Natural killer cell (primary cell): ENCODE measurements around the gene EIF2B2. TPM values are rescaled to one million over a fixed set of nuclear protein-coding genes. Genes with fewer than 3 reads are reported as not detected.

Experiments used
- ATAC-seq, 3 donors: fragments of 150-1000 bp in 2 of 3; fragments of 200-7000 bp in 1 of 3; cut with Tn5 transposase; 1 replicate in 1 of 3; 2 replicates in 2 of 3; pipeline ENCODE4 v1.10.0; 2021; ENCODE audit warnings: mild to moderate bottlenecking in 2 of 3, moderate library complexity in 2 of 3
- DNase-seq, 2 donors: peaks; one replicate each; pipeline versions ENCODE4 v3.0.0 to v3.0.0-alpha.2; 2013 to 2021; ENCODE audit warnings: mixed read lengths in 1 of 2
- H3K27ac ChIP-seq: one replicate; pipeline ENCODE4 v1.5.1; 2013; ENCODE audit warnings: mild to moderate bottlenecking, low read length
- H3K27me3 ChIP-seq: one replicate; pipeline ENCODE4 v1.6.1; 2013; ENCODE audit warnings: low read length; ENCODE audit not compliant: control insufficient read depth, insufficient read depth
- H3K36me3 ChIP-seq: one replicate; pipeline ENCODE4 v1.6.1; 2013; ENCODE audit warnings: low read length; ENCODE audit not compliant: control insufficient read depth, insufficient read depth
- H3K4me1 ChIP-seq: one replicate; pipeline ENCODE4 v1.6.1; 2013; ENCODE audit warnings: low read length; ENCODE audit not compliant: control insufficient read depth, insufficient read depth
- H3K4me3 ChIP-seq: one replicate; pipeline ENCODE4 v1.5.1; 2013; ENCODE audit warnings: low read length
- H3K9me3 ChIP-seq: one replicate; pipeline ENCODE4 v1.6.1; 2013; ENCODE audit warnings: low read length; ENCODE audit not compliant: control insufficient read depth, insufficient read depth
- H3K27ac Mint-ChIP-seq, 2 donors: one replicate each; pipeline ENCODE4 v1.8.0; 2022; ENCODE audit warnings: mild to moderate bottlenecking in 2 of 2, mixed read lengths in 2 of 2, moderate library complexity in 1 of 2
- H3K27me3 Mint-ChIP-seq, 2 donors: one replicate each; pipeline ENCODE4 v1.8.0; 2022; ENCODE audit warnings: low read depth in 2 of 2, mixed read lengths in 2 of 2
- H3K36me3 Mint-ChIP-seq: one replicate; pipeline ENCODE4 v1.8.0; 2022; ENCODE audit warnings: mixed read lengths
- H3K4me1 Mint-ChIP-seq, 2 donors: one replicate each; pipeline ENCODE4 v1.8.0; 2022; ENCODE audit warnings: mixed read lengths in 2 of 2
- H3K4me3 Mint-ChIP-seq: one replicate; pipeline ENCODE4 v1.8.0; 2022; ENCODE audit warnings: mild to moderate bottlenecking, moderate library complexity, mixed read lengths
- H3K9me3 Mint-ChIP-seq, 2 donors: one replicate each; pipeline ENCODE4 v1.8.0; 2022; ENCODE audit warnings: mixed read lengths in 2 of 2
- WGBS: methylation state at CpG from one replicate; pipeline ENCODE4 v1.1.7; 2013; ENCODE audit warnings: missing lambda C conversion rate; ENCODE audit not compliant: insufficient coverage; 5-methylcytosine and 5-hydroxymethylcytosine counted together
- intact Hi-C: fragments of 100-400 bp; cut with micrococcal nuclease; formaldehyde crosslinking; loops from one replicate; pipeline ENCODE4 v1.14.2; 2022
- total RNA-seq, 4 donors: library from RNA; stranded (reverse); fragments of 120-200 nt in 1 of 4; gene quantifications; one replicate each; pipeline versions ENCODE4 v1.2.3 to v1.2.4, GENCODE V29; 2013 to 2022
- TF ChIP-seq, protein P1 (sequence below): fragments of 200-600 bp; IDR thresholded peaks from one replicate; pipeline ENCODE4 v1.8.0; 2022; ENCODE audit warnings: antibody characterized with exemption

The EIF2B2 gene
- total RNA-seq = 10 to 100 TPM; 22.2 to 45.1 (median 31.2) TPM
- 38.8 TPM for total RNA-seq (2013)

DNA sequence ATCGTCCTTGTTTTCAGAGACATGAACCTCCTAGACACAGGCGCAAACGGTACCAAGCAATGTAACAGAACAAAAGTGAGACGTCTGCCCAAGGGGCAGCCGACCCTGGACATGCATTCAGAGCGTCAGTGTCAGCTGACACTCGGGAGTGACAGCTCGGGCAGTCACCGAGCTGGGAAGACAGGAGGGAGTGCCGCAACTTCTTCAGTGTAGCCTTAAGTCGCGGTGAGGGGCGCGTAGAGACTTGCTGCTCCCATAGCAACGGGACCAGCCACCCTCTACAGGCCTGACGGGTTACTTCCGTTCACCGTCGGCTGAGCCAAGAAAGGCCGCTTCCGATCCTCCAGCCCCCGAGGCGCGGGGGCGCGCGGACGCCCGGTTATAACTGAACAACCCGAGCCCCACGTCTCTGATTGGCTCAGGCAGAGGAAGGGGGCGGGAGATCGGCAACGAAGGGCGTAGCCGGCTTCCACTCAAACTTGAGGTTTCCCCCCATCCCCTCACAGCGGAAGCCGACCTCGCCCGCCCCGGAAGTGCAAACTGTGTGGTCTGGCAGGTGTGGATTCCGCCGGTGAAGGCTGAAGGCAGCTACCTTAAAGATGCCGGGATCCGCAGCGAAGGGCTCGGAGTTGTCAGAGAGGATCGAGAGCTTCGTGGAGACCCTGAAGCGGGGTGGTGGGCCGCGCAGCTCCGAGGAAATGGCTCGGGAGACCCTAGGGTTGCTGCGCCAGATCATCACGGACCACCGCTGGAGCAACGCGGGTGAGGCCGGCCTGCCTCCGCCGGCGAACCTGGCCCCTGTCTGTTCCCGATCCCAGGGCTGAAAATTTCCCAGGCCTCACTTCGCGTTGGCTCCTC is at the start of gene EIF2B2:
Gene EIF2B2 (plus strand): TSS at position 530 of the 858 bp plus-strand sequence. CDS start 70 bp downstream, at position 600.
- no peaks in the 10 kb centered on the region for H3K27me3 ChIP-seq
- DNase-seq (peak; percentile 97 to 99), ATAC-seq (peak; percentile 93 to 99 (median 93))
- H3K4me1 ChIP-seq = peaks cover 21% of the 10 kb centered on the region
- Mint-ChIP-seq H3K27ac (peak within 1 kb of the TSS; percentile 94 to 95), H3K4me1 (peaks cover 55 to 58% of the 10 kb centered on the region in 2 donors), H3K27me3 (no peaks in the 10 kb centered on the region), H3K36me3 (peaks cover 11% of the 10 kb centered on the region), H3K4me3 (peak within 1 kb of the TSS; percentile 98), H3K9me3 (no peaks in the 10 kb centered on the region)
- under 1% methylated on average over 66 of the region's 66 CpGs for WGBS
- intact Hi-C loops = loop anchor here (1.0 to 10.0 kb wide), 5 partner anchors 56 to 509 kb away; partner anchors contain the start of genes ACYP1, ISCA2 and NPC2
- peaks cover 30% of the 10 kb centered on the region for H3K36me3 ChIP-seq
- peak within 1 kb of the TSS; percentile 99 for H3K27ac ChIP-seq
- H3K9me3 ChIP-seq = no peaks in the 10 kb centered on the region
- peak within 1 kb of the TSS; percentile 71 for H3K4me3 ChIP-seq
- TF ChIP-seq, protein P1, sequence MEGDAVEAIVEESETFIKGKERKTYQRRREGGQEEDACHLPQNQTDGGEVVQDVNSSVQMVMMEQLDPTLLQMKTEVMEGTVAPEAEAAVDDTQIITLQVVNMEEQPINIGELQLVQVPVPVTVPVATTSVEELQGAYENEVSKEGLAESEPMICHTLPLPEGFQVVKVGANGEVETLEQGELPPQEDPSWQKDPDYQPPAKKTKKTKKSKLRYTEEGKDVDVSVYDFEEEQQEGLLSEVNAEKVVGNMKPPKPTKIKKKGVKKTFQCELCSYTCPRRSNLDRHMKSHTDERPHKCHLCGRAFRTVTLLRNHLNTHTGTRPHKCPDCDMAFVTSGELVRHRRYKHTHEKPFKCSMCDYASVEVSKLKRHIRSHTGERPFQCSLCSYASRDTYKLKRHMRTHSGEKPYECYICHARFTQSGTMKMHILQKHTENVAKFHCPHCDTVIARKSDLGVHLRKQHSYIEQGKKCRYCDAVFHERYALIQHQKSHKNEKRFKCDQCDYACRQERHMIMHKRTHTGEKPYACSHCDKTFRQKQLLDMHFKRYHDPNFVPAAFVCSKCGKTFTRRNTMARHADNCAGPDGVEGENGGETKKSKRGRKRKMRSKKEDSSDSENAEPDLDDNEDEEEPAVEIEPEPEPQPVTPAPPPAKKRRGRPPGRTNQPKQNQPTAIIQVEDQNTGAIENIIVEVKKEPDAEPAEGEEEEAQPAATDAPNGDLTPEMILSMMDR = no peak

DNA sequence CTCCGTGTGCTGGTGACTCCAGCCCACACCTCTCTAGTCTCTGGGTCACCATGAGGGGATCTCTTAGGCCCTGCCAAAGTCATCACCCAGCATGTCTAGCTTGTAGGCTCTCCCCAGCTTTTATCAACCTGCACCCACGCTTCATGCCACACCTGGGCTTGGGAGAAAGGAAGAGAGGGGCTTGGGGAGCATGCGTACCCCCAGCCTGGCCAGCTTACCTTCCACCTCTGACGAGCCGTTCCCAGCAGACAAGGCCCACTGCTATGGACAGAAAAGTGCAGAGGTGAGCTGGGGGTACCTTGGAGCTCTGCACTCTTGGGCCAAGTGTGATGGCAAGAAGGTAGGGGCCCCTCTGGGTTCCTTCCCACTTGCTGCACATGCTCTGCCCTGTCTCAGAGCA is 49.0 kb upstream of the EIF2B2 start:
- TF ChIP-seq, protein P1 = no peak
- H3K4me1 ChIP-seq = peaks cover 10% of the 10 kb centered on the region
- H3K9me3 ChIP-seq = no peaks in the 10 kb centered on the region
- peaks cover 8% of the 10 kb centered on the region for H3K27me3 ChIP-seq
- DNase-seq = no peak
- intact Hi-C loops = no loop called here
- H3K27ac ChIP-seq = no peak overlapping the region
- Mint-ChIP-seq H3K4me1 (no peaks in the 10 kb centered on the region), H3K27ac (no peak overlapping the region), H3K27me3 (peaks cover 0 to 5% of the 10 kb centered on the region in 2 donors), H3K9me3 (no peaks in the 10 kb centered on the region), H3K4me3 (no peak overlapping the region), H3K36me3 (no peaks in the 10 kb centered on the region)
- H3K36me3 ChIP-seq = no peaks in the 10 kb centered on the region
- no peak for ATAC-seq
- WGBS = 96% methylated on average over 5 of the region's 5 CpGs
- H3K4me3 ChIP-seq = no peak overlapping the region

DNA sequence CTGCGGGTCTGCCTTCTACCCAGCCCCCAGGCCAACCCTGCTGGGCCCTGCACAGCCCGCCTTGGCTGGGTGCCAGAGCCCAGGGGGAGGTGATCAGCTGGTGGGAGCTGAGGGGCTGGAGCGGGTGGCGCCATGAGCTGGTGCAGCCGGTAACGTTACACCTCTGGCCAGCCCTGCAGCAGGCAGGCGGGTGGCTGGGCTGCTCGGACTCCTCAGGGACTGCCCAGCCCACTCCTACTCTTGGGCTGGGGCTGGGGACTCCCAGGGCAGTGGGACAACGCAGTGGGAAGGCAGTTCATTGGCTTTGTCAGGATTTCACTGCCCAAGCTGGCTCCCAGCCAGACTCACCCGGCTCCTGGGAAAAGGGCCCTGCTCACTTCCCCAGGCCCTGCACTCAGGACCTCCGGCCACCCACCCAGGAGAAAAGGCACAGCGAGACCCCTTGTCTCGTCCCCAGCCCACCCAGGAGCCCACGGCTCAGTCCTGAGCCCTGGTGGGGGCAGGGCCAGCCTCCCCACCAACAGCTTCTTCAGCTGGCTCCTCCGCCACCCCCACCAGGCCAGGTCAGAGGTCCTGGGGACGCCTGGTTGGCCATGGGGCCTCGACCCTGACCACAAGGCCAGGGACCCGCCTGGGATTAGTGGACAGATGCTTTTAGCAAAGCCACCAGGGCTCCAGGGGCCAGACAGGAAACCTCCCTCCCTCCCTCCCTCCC is 48.3 kb upstream of the EIF2B2 start:
- H3K9me3 Mint-ChIP-seq = no peaks in the 10 kb centered on the region
- Histone ChIP-seq H3K4me1 (peaks cover 10% of the 10 kb centered on the region), H3K36me3 (no peaks in the 10 kb centered on the region), H3K27me3 (peaks cover 8% of the 10 kb centered on the region), H3K4me3 (no peak overlapping the region), H3K27ac (no peak overlapping the region), H3K9me3 (no peaks in the 10 kb centered on the region)
- no peaks in the 10 kb centered on the region for H3K36me3 Mint-ChIP-seq
- peaks cover 0 to 5% of the 10 kb centered on the region in 2 donors for H3K27me3 Mint-ChIP-seq
- DNase-seq (no peak), ATAC-seq (no peak)
- H3K4me1 Mint-ChIP-seq = no peaks in the 10 kb centered on the region
- no peak overlapping the region for H3K4me3 Mint-ChIP-seq
- intact Hi-C loops = no loop called here
- no peak overlapping the region for H3K27ac Mint-ChIP-seq
- TF ChIP-seq, protein P1 = no peak
- WGBS = 71% methylated on average over 18 of the region's 18 CpGs
